Thyroid gland (tissue), 4 donors: Measurements from ENCODE around the gene DLX1.
"Not testable (repeated sequence)": the region's sequence is repeated elsewhere in the genome, so short reads cannot be mapped to it uniquely, and the experiment has no call there.

Experiments
- POLR2A ChIP-seq, 2 donors: fragments of 450-650 bp; IDR thresholded peaks; one replicate each; pipeline ENCODE4 v1.6.1; 2017; ENCODE audit warnings: antibody characterized with exemption in 2 of 2, mild to moderate bottlenecking in 2 of 2, moderate library complexity in 1 of 2
- TF ChIP-seq, protein P1 (sequence below), 6 experiments: fragments of 200-600 bp in 3 of 6; fragments of 450-650 bp in 3 of 6; sonication (generic) in 3 of 6; IDR thresholded peaks; one replicate each; pipeline ENCODE4 v1.5.1; 2016 to 2019; ENCODE audit warnings: antibody characterized with exemption in 6 of 6, mild to moderate bottlenecking in 2 of 6, inconsistent platforms in 1 of 6, moderate library complexity in 1 of 6

DNA sequence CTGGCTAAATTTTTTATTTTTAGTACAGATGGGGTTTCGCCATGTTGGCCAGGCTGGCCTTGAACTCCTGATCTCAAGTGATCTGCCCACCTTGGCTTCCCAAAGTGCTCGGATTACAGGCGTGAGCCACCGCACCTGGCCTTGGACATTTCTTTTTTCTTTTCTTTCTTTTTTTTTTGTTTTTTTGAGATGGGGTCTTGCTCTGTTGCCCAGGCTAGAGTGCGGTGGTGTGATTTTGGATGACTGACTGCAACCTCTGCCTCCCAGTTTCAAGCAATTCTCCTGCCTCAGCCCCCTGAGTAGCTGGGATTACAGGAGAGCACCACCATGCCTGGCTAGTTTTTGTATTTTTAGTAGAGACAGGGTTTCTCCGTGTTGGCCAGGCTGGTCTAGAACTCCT is 28.9 kb downstream of the DLX1 start:
- TF ChIP-seq, protein P1, sequence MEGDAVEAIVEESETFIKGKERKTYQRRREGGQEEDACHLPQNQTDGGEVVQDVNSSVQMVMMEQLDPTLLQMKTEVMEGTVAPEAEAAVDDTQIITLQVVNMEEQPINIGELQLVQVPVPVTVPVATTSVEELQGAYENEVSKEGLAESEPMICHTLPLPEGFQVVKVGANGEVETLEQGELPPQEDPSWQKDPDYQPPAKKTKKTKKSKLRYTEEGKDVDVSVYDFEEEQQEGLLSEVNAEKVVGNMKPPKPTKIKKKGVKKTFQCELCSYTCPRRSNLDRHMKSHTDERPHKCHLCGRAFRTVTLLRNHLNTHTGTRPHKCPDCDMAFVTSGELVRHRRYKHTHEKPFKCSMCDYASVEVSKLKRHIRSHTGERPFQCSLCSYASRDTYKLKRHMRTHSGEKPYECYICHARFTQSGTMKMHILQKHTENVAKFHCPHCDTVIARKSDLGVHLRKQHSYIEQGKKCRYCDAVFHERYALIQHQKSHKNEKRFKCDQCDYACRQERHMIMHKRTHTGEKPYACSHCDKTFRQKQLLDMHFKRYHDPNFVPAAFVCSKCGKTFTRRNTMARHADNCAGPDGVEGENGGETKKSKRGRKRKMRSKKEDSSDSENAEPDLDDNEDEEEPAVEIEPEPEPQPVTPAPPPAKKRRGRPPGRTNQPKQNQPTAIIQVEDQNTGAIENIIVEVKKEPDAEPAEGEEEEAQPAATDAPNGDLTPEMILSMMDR (IDR thresholded peaks at IDR 0.05) = not testable (repeated sequence)
- not testable (repeated sequence) for TF ChIP-seq POLR2A (IDR thresholded peaks at IDR 0.05)
